GM12873 (cell line): ENCODE measurements around the gene TTC7B.

Experiments used
- TF ChIP-seq, protein P1 (sequence below): IDR thresholded peaks from 2 replicates; pipeline ENCODE4 v1.5.1; 2012; ENCODE audit warnings: low read depth, mild to moderate bottlenecking, moderate library complexity, low read length, control low read depth; ENCODE audit not compliant: insufficient read depth; ENCODE audit errors: missing control alignments

Gene TTC7B

DNA sequence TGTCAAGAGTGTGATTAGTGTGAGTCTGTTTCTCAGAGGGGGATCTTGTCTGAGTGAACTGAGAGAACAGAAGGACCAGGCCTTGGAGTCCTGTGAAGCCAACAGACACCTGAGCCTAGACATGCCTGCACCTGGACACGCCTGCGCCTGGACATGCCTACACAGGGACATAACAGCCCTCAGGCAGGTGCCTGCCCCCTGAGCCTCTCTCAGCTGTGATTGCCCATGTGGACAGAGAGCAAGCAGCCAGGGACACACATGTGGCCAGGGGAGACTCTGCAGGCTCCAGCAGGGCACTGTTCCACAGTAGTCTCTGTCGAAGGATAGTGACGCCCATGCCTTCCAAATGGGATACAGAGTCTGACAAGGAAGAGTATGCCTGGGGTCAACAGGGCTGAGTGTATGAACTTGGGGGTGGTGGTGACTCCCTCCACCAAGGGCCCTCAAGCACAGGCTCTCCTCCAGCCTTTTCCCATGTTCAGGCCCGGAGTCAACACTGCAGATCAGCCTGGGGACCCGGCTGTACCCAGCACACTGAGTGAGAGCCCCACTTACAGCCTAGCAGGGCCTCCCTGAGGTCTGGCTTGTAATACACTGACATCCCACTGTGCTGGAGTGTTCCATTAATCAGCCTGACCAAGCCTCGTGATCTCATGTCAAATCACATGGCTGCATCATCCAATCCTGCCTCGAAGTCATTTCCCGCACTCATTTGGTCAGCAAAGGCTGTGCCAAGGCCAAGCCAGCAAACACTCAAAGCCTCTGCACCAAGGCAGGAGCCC lies 246.4 kb downstream of the TTC7B start:
- TF ChIP-seq, protein P1, sequence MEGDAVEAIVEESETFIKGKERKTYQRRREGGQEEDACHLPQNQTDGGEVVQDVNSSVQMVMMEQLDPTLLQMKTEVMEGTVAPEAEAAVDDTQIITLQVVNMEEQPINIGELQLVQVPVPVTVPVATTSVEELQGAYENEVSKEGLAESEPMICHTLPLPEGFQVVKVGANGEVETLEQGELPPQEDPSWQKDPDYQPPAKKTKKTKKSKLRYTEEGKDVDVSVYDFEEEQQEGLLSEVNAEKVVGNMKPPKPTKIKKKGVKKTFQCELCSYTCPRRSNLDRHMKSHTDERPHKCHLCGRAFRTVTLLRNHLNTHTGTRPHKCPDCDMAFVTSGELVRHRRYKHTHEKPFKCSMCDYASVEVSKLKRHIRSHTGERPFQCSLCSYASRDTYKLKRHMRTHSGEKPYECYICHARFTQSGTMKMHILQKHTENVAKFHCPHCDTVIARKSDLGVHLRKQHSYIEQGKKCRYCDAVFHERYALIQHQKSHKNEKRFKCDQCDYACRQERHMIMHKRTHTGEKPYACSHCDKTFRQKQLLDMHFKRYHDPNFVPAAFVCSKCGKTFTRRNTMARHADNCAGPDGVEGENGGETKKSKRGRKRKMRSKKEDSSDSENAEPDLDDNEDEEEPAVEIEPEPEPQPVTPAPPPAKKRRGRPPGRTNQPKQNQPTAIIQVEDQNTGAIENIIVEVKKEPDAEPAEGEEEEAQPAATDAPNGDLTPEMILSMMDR: no peak

DNA sequence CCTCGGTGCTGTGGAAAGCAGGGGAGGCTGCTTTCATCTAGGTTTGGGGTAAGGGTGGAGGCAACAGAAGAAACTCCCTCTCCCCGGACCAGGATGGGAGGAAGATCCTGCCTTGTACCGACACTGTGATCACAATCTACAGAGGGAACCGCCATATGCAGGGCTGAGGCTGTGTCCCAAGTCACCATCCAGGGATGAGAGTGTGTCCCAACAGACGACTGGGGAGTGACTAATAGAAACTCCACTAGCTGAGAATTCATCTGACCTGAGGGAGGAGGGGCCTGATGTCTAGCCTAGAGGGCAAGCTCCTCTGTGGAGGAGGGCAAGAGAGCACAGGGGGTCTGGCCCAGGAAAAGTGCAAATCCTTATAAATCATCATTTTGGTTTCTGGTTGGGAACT lies 247.0 kb downstream of the TTC7B start:
- TF ChIP-seq, protein P1: no peak

DNA sequence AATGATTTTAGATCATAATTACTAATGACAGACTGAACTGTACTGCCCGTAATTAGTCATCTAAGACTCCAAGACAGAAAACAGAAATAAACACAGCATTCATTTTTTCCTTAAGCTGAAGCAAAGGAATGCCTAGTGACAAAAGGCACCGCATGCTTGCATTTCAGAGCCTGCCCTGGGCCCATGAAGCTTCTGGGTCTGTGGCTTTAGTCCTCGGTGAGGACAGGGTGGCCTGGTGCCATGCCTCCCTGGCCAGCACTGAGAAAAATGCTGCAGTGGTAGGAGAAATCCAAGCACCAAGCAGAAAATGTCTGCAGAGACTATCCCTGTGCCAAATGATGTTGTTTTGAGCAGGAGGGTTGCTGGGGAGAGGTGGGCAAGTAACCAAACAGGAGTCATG lies 247.8 kb downstream of the TTC7B start:
- TF ChIP-seq, protein P1: no peak

DNA sequence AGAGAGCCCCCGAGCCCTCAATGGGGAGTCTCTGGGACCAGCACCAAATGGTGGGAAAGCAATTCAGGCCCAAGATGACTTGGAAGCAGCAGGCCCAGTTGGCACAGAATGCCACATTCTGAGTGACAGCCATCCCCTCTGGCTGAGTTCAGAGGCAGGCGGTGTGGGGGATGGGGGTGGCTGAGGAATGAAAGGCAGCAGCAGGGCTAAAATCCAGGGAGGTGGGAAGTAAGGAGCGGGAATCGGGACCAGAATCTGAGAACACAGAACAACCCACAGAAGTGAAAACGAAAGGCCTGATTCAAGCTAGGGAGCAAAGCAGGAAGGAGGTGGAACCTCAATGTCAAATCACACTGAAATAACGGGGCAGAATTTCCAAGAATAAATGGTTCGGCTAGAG lies 248.2 kb downstream of the TTC7B start:
- TF ChIP-seq, protein P1: no peak

DNA sequence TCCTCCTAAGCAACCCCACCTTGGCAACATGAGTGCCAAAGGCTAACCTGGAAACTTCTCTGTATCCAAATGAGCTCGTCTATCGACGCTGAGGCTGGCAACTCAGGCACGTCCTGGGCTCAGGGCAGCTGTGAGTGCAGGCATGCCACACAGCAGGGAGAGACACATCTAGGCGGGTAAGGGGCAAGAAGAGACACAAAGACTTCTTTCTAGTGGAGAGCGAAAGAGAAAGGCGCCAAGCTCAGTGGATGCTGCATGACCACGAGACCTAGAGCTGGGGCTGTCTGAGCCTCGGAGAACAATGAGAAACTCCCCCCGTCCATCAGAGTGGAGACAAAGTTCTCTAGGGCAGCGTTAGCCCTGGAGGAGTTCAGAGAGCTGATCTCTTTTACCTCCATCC lies 249.0 kb downstream of the TTC7B start:
- TF ChIP-seq, protein P1: no peak

DNA sequence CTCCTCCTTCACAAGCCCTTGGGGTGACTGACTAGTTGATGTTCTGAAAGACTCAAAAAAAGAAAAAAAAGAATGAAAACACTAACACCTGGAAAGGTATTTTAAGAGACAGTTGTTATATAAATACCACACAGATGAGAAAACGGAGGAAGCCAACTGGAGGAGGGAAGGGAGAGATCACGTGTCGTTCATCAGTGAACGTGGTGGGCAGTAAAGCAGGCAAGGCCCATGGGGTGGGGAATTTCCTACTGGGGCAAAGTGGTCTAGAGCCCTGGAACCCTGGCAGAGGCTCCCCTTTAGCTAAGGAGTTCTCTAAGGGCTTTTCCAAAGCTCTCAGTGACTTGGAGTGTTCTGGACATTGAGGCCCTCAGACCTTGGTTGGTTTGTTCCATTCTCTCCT lies 249.7 kb downstream of the TTC7B start:
- TF ChIP-seq, protein P1: no peak

DNA sequence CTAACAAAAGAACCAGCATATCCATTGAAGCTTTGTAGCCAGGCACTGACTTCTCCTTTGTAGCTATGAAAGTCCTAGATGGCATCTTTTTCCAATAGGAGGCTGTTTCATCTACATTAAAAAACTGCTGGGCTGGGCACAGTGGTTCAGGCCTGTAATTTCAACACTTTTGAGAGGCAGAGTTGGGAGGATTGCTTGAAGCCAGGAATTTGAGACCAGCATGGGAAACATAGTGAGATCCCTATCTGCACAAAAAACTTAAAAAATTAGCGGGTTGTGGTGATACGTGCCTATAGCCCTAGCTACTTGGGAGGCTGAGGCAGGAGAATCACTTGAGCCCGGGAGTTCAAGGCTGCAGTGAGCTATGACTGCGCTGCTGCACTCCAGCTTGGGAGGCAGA lies 251.7 kb downstream of the TTC7B start:
- TF ChIP-seq, protein P1: no peak
